BE2C (cell line): ENCODE results near the gene PRPF38A.

Source experiments
- DNase-seq: peaks from one replicate; pipeline ENCODE4 v3.0.0-alpha.2; 2020
- H3K27me3 ChIP-seq: fragments of 250-450 bp; sonication (Bioruptor Pico); 2 replicates; pipeline ENCODE4 v1.5.1; 2020; ENCODE audit warnings: mild to moderate bottlenecking
- H3K36me3 ChIP-seq: fragments of 250-450 bp; sonication (Bioruptor Pico); 2 replicates; pipeline ENCODE4 v1.5.1; 2020; ENCODE audit warnings: mild to moderate bottlenecking
- H3K4me1 ChIP-seq: fragments of 250-450 bp; sonication (Bioruptor Pico); 2 replicates; pipeline ENCODE4 v1.5.1; 2020
- H3K4me3 ChIP-seq: 2 replicates; pipeline ENCODE4 v1.5.1; 2011; ENCODE audit warnings: low read depth, low read length
- H3K9me3 ChIP-seq: fragments of 250-450 bp; sonication (Bioruptor Pico); 2 replicates; pipeline ENCODE4 v1.5.1; 2020
- TF ChIP-seq, protein P1 (sequence below): IDR thresholded peaks from 2 replicates; pipeline ENCODE4 v1.5.1; 2012; ENCODE audit warnings: mild to moderate bottlenecking, low read depth, low read length

PRPF38A gene

DNA sequence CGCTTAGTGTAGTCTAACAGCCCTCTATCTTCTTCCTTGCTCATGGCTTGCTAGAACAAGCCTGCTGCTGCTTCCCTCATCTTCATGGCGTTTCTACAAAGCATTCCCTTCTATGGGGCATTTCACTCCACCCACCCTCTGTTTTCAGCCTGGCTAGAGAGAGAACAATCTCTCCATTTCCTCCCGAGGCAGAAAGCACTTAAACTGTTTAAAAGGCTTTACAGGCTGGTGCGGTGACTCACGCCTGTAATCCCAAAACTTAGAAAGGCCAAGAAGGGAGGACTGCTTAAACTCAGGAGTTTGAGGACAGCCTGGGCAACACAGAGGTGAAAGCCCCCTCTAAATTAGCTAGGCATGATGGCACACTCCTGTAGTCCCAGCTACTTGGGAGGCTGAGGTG is 17.9 kb upstream of the PRPF38A start:
- peaks cover 6% of the 10 kb centered on the region for H3K36me3 ChIP-seq
- TF ChIP-seq, protein P1, sequence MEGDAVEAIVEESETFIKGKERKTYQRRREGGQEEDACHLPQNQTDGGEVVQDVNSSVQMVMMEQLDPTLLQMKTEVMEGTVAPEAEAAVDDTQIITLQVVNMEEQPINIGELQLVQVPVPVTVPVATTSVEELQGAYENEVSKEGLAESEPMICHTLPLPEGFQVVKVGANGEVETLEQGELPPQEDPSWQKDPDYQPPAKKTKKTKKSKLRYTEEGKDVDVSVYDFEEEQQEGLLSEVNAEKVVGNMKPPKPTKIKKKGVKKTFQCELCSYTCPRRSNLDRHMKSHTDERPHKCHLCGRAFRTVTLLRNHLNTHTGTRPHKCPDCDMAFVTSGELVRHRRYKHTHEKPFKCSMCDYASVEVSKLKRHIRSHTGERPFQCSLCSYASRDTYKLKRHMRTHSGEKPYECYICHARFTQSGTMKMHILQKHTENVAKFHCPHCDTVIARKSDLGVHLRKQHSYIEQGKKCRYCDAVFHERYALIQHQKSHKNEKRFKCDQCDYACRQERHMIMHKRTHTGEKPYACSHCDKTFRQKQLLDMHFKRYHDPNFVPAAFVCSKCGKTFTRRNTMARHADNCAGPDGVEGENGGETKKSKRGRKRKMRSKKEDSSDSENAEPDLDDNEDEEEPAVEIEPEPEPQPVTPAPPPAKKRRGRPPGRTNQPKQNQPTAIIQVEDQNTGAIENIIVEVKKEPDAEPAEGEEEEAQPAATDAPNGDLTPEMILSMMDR, result no peak
- H3K4me1 ChIP-seq, result no peaks in the 10 kb centered on the region
- no peaks in the 10 kb centered on the region for H3K27me3 ChIP-seq
- H3K4me3 ChIP-seq, result no peak overlapping the region
- DNase-seq, result no peak
- no peaks in the 10 kb centered on the region for H3K9me3 ChIP-seq

DNA sequence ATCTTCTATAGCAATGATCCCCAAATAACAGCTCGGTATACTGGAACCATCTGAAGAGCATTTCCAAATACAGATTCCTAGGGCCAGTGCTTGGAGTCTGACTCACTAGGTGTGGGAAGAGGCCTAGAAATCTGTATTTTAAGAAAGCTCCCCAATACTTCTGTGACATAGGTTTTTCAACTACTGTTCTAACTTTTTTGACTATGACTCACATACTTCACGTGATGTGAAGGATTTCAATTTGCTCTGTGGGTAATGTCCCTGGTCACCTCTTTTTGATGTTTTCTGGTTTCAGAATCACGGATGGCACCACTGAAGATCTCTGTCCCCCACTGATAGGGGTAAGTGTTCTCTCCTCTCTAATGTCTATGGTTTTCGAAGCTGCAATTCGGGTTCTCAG is 11.2 kb upstream of the PRPF38A start:
- TF ChIP-seq, protein P1, result no peak
- Histone ChIP-seq H3K27me3 (no peaks in the 10 kb centered on the region), H3K36me3 (peaks cover 2% of the 10 kb centered on the region; the same call in 1 of the 2 replicates), H3K4me3 (no peak overlapping the region), H3K4me1 (no peaks in the 10 kb centered on the region), H3K9me3 (no peaks in the 10 kb centered on the region)
- DNase-seq, result no peak

DNA sequence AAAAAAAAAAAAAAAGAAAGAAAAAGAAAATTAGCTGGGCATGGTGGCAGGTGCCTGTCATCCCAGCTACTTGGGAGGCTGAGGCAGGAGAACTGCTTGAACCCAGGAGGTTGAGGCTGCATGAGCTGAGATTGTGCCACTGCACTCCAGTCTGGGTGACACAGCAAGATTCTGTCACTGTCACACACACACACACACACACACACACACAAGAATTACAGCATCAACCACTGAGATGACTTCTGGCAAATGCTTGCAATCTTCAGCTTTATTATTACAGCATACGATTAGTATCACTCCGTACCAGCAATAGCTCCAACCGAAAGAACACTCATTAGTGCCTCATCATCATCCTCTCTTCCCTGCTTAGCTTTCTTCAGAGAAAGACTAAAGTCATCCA is 4.8 kb upstream of the PRPF38A start:
- Histone ChIP-seq H3K36me3 (no peaks in the 10 kb centered on the region; the same call in 1 of the 2 replicates), H3K9me3 (no peaks in the 10 kb centered on the region), H3K27me3 (no peaks in the 10 kb centered on the region), H3K4me3 (no peak overlapping the region), H3K4me1 (no peaks in the 10 kb centered on the region)
- TF ChIP-seq, protein P1, result no peak
- no peak for DNase-seq

DNA sequence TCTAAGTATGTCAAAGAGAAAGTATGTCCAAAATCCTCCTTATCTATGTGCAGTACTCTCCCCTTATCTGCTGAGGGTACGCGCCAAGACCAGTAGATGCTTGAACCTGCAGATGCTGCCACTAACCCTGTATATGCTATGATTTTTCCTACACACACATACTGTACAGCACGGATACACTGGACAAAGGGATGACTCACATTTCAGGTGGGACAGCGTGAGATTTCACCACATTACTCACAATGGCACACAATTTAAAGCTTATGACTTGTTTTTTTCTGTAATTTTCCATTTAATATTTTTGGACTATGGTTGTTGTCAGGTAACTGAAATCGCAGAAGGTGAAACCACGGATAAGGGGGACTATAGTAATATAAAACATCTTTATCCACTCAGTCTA is 4.3 kb upstream of the PRPF38A start:
- H3K4me3 ChIP-seq, result no peak overlapping the region
- no peak for DNase-seq
- no peaks in the 10 kb centered on the region for H3K27me3 ChIP-seq
- no peaks in the 10 kb centered on the region for H3K9me3 ChIP-seq
- H3K36me3 ChIP-seq, result no peaks in the 10 kb centered on the region; the same call in 1 of the 2 replicates
- TF ChIP-seq, protein P1, result no peak
- no peaks in the 10 kb centered on the region for H3K4me1 ChIP-seq

DNA sequence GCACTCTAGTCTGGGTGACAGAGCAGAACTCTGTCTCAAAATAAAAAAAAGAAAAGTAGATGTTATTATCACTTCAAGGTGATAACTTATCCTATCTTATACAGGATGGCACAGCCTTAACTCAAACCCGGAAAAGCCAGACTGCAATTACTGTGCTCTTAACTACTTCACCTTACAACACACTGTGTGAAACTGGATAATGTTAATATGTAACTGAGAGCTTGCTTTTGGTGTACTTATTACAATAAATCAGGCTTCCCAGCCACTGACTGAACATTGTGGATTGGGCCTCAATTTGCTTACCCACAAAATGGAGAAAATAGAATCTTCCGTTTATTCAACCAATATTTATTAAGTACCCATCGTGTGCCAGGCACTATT is 1.6 kb upstream of the PRPF38A start:
- H3K4me3 ChIP-seq, result peak overlapping the region; percentile 98
- no peak for DNase-seq
- no peaks in the 10 kb centered on the region for H3K9me3 ChIP-seq
- H3K4me1 ChIP-seq, result no peaks in the 10 kb centered on the region
- H3K27me3 ChIP-seq, result no peaks in the 10 kb centered on the region
- H3K36me3 ChIP-seq, result no peaks in the 10 kb centered on the region; the same call in 1 of the 2 replicates
- TF ChIP-seq, protein P1, result no peak

DNA sequence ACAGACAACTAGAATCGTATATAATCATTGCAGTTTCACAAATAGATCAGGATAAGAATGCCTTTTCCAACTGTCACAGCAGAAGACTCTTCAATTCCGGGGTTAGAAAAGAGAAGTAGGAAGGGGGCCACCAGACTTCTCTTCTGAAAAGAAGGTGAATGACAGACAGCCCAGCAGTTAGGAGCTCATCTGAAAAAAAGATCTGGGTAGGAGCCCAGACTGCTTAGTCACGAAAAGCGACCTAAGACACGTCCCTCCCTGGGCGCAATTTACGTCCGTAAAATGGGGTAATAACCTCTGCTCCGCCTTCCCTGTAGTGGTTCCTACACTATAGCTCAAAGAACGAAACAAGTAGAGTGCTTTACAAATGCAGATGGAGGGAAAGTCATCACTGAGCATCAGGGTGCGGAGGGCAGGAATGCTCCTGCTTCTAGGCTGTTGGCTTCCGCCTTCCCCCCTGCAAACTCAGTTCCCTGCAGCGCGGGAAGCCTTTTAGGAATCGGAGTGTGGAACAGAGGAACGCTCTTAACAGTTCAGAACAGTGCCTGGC is 761 bp upstream of the PRPF38A start:
- peak; percentile 17 for DNase-seq
- Histone ChIP-seq H3K4me3 (peak overlapping the region; percentile 98), H3K9me3 (no peaks in the 10 kb centered on the region), H3K27me3 (no peaks in the 10 kb centered on the region), H3K4me1 (no peaks in the 10 kb centered on the region), H3K36me3 (no peaks in the 10 kb centered on the region; the same call in 1 of the 2 replicates)
- TF ChIP-seq, protein P1, result no peak
